Measurements from ENCODE around the gene ZNF598.
"Not testable (repeated sequence)": the region's sequence is repeated elsewhere in the genome, so short reads cannot be mapped to it uniquely, and the experiment has no call there.

Gene ZNF598

GRCh38 chr16:2027024-2028010, 17.7 kb upstream of the ZNF598 start:
- no peak for DNase-seq (ENCODE audit: low read depth)

GRCh38 chr16:2026461-2027023, 16.9 kb upstream of the ZNF598 start, which contains the start of gene NHERF2:
TSS of gene NHERF2 (plus strand) at chr16:2026902. CDS start at chr16:2027006, 104 bp downstream.
- DNase-seq (ENCODE audit: low read depth) = no peak

GRCh38 chr16:2025878-2026460, 16.3 kb upstream of the ZNF598 start:
- DNase-seq (ENCODE audit: low read depth) = no peak

- no peak for DNase-seq (ENCODE audit: low read depth)
Measured at GRCh38 chr16:2025251-2025650, 15.6 kb upstream of the ZNF598 start.

- no peak for DNase-seq (ENCODE audit: low read depth)
Measured at GRCh38 chr16:2024032-2024420, 14.4 kb upstream of the ZNF598 start.

GRCh38 chr16:2023092-2024031, 13.7 kb upstream of the ZNF598 start:
- DNase-seq (ENCODE audit: low read depth) = peak; percentile 92

- no peak for DNase-seq (ENCODE audit: low read depth)
Measured at GRCh38 chr16:2022723-2023091, 13.1 kb upstream of the ZNF598 start.

GRCh38 chr16:2019921-2020831, 10.6 kb upstream of the ZNF598 start:
- no peak for DNase-seq (ENCODE audit: low read depth)

- no peak for DNase-seq (ENCODE audit: low read depth)
Measured at GRCh38 chr16:2019518-2019920, 9.9 kb upstream of the ZNF598 start, which contains the start of gene NPW. TSS of gene NPW (plus strand) at chr16:2019785.

- DNase-seq (ENCODE audit: low read depth) = no peak
Measured at GRCh38 chr16:2016407-2016922, 6.8 kb upstream of the ZNF598 start.

GRCh38 chr16:2015947-2016208, 6.3 kb upstream of the ZNF598 start:
- no peak for DNase-seq (ENCODE audit: low read depth)

- no peak for DNase-seq (ENCODE audit: low read depth)
Measured at GRCh38 chr16:2015117-2015946, 5.7 kb upstream of the ZNF598 start.

GRCh38 chr16:2013527-2013926, 3.9 kb upstream of the ZNF598 start:
- DNase-seq (ENCODE audit: low read depth) = no peak

GRCh38 chr16:2011726-2012125, 2.1 kb upstream of the ZNF598 start:
- DNase-seq (ENCODE audit: low read depth) = not testable (repeated sequence)

- no peak for DNase-seq (ENCODE audit: low read depth)
Measured at GRCh38 chr16:2009164-2009711, 383 bp downstream of the ZNF598 start.

- DNase-seq (ENCODE audit: low read depth) = no peak
Measured at GRCh38 chr16:2008631-2009163, 924 bp downstream of the ZNF598 start.

GRCh38 chr16:2008009-2008526, 1.6 kb downstream of the ZNF598 start:
- no peak for DNase-seq (ENCODE audit: low read depth)

- DNase-seq (ENCODE audit: low read depth) = no peak
Measured at GRCh38 chr16:2007081-2007836, 2.4 kb downstream of the ZNF598 start.

All from stimulated activated CD8-positive, alpha-beta memory T cell treated with anti-CD3 and anti-CD28 coated beads, Interleukin-15, amount 100 ng/mL, for 1 hour (primary cell).